Body of pancreas (tissue), 4 donors: ENCODE measurements around the gene DHX16. TPM values are rescaled to one million over a fixed set of nuclear protein-coding genes. Genes with fewer than 3 reads are reported as not detected.

Experiments
- ATAC-seq: fragments of 150-250 bp; one replicate; pipeline ENCODE4 v1.9.1; 2016
- DNase-seq, 4 donors: peaks; one replicate each; pipeline ENCODE4 v3.0.0-alpha.2; 2019
- H3K27ac ChIP-seq, 4 donors: fragments of 200-600 bp; sonication (generic); 1 replicate in 3 of 4; 2 replicates in 1 of 4; pipeline versions ENCODE4 v1.5.1 to v1.6.1; 2016 to 2019; ENCODE audit warnings: mild to moderate bottlenecking in 1 of 4, mixed read lengths in 1 of 4, moderate library complexity in 1 of 4
- H3K27me3 ChIP-seq, 2 donors: fragments of 200-600 bp; sonication (generic); one replicate each; pipeline ENCODE4 v1.6.0; 2016; ENCODE audit warnings: mild to moderate bottlenecking in 1 of 2
- H3K36me3 ChIP-seq, 2 donors: fragments of 200-600 bp; sonication (generic); replicated peaks in 1 of 2; 2 replicates each; pipeline ENCODE4 v1.5.1; 2016; ENCODE audit warnings: low read depth in 2 of 2; ENCODE audit not compliant: insufficient read depth in 1 of 2
- H3K4me1 ChIP-seq: fragments of 200-600 bp; sonication (generic); one replicate; pipeline ENCODE4 v1.6.0; 2016
- H3K4me3 ChIP-seq, 2 donors: fragments of 200-600 bp; sonication (generic); 1 replicate in 1 of 2; 2 replicates in 1 of 2; pipeline ENCODE4 v1.5.1; 2016 to 2019
- H3K9me3 ChIP-seq, 3 donors: fragments of 200-600 bp; sonication (generic); 1 replicate in 2 of 3; 2 replicates in 1 of 3; pipeline ENCODE4 v1.5.1; 2016
- POLR2A ChIP-seq, 3 donors: fragments of 450-650 bp; IDR thresholded peaks; one replicate each; pipeline ENCODE4 v1.6.1; 2016; ENCODE audit warnings: antibody characterized with exemption in 3 of 3, mild to moderate bottlenecking in 2 of 3
- WGBS, 2 donors: methylation state at CpG; one replicate each; pipeline ENCODE4 v1.1.5; 2017; 5-methylcytosine and 5-hydroxymethylcytosine counted together
- intact Hi-C: fragments of 100-400 bp; cut with DNase I; formaldehyde crosslinking; loops from one replicate; pipeline ENCODE4 v1.15.1; 2023
- total RNA-seq, 2 donors: library from RNA; depleted of rRNA; stranded (reverse); fragments of >200 nt; gene quantifications; one replicate each; pipeline ENCODE4 v1.1.0, GENCODE V29; 2016
- TF ChIP-seq, protein P1 (sequence below), 7 experiments: fragments of 450-650 bp in 4 of 7; fragments of 200-600 bp in 3 of 7; sonication (generic) in 3 of 7; IDR thresholded peaks; one replicate each; pipeline ENCODE4 v1.5.1; 2016 to 2019; ENCODE audit warnings: antibody characterized with exemption in 7 of 7

DHX16 gene
- total RNA-seq, 2 donors from 2014 or later = 12.2 to 24.4 TPM

DNA sequence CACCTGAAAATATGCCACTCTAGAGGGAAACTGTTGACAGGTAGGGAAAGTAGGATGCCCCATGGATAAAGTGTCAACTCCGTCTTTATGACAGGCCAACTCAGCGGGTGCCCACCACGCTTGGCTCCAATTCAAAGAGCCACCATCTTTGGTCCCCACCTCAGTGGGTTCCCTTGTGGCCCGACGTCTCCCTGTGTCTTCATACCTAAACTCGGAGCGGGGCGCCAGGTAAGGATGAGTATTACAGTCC, 44.0 kb upstream of the DHX16 start:
- intact Hi-C loops = no loop called here
- TF ChIP-seq POLR2A (IDR thresholded peaks at IDR 0.05) = no peak
- TF ChIP-seq, protein P1, sequence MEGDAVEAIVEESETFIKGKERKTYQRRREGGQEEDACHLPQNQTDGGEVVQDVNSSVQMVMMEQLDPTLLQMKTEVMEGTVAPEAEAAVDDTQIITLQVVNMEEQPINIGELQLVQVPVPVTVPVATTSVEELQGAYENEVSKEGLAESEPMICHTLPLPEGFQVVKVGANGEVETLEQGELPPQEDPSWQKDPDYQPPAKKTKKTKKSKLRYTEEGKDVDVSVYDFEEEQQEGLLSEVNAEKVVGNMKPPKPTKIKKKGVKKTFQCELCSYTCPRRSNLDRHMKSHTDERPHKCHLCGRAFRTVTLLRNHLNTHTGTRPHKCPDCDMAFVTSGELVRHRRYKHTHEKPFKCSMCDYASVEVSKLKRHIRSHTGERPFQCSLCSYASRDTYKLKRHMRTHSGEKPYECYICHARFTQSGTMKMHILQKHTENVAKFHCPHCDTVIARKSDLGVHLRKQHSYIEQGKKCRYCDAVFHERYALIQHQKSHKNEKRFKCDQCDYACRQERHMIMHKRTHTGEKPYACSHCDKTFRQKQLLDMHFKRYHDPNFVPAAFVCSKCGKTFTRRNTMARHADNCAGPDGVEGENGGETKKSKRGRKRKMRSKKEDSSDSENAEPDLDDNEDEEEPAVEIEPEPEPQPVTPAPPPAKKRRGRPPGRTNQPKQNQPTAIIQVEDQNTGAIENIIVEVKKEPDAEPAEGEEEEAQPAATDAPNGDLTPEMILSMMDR (IDR thresholded peaks at IDR 0.05) = no peak
- peak overlapping the region; percentile 90 to 97 (median 94) for H3K27ac ChIP-seq
- H3K4me1 ChIP-seq = peaks cover 30% of the 10 kb centered on the region
- WGBS, 2 donors = 1 to 3% methylated on average over 8 of the region's 8 CpGs
- peak overlapping the region; percentile 24 to 64 for H3K4me3 ChIP-seq
- no peaks in the 10 kb centered on the region for H3K9me3 ChIP-seq
- DNase-seq (no peak), ATAC-seq (no peak)
- peaks cover 0 to 3% of the 10 kb centered on the region in 2 donors for H3K36me3 ChIP-seq
- H3K27me3 ChIP-seq = no peaks in the 10 kb centered on the region

DNA sequence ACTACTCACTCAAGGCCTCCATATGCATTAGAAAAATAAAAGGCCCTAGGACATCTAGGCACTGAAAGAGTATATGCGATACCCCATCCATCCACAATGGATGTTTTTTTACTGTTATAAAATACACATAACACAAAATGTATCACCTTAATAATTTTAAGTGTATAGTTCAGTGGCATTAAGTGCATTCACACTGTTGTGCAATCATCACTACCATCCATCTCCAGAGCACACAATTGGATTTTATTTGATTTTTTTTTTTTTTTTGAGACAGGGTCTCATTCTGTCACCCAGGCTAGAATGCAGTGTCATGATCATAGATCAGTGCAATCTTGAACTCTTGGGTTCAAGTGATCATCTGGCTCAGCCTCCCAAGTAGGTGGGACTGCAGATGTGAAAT, 41.5 kb upstream of the DHX16 start:
- intact Hi-C loops = no loop called here
- H3K27ac ChIP-seq = no peak overlapping the region
- no peak for TF ChIP-seq POLR2A (IDR thresholded peaks at IDR 0.05)
- TF ChIP-seq, protein P1 (IDR thresholded peaks at IDR 0.05) = no peak
- ATAC-seq (no peak), DNase-seq (no peak)
- peaks cover 0 to 3% of the 10 kb centered on the region in 2 donors for H3K36me3 ChIP-seq
- no peaks in the 10 kb centered on the region for H3K27me3 ChIP-seq
- H3K4me3 ChIP-seq = no peak overlapping the region
- H3K9me3 ChIP-seq = no peaks in the 10 kb centered on the region
- peaks cover 31% of the 10 kb centered on the region for H3K4me1 ChIP-seq
- WGBS, 2 donors = 94 to 100% methylated on average over 1 of the region's 1 CpG

DNA sequence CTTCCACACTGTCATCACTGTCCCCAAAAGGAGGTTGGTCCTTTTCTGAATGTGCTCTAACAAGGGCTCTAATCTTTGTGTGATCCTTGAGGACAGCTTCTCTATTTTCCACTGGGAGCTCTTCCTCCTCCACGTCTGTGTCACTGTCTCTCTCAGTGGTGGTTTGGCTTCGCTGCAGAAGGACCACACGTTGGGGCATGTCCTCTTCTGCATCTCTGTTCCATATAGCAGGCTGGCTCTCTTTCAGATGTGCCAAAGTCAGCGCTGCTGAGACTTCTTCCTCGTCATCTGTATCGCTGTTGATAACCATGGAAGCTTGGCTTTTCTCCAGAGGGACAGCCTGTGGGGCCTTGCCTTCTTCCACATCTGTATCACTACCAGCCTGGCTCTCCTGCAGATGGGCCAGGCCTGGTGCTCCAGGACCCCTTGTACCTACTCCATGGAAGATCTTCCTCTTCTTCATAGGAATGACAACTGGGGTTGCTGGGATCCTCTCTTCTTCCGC, 39.7 kb upstream of the DHX16 start:
- Histone ChIP-seq H3K27ac (peak overlapping the region in 1 of 4 donors; percentile 15), H3K27me3 (no peaks in the 10 kb centered on the region), H3K9me3 (no peaks in the 10 kb centered on the region), H3K4me1 (peaks cover 28% of the 10 kb centered on the region), H3K36me3 (peaks cover 0 to 3% of the 10 kb centered on the region in 2 donors), H3K4me3 (no peak overlapping the region)
- DNase-seq = no peak
- no peak for TF ChIP-seq POLR2A (IDR thresholded peaks at IDR 0.05)
- TF ChIP-seq, protein P1 (IDR thresholded peaks at IDR 0.05) = no peak
- no peak for ATAC-seq
- intact Hi-C loops = no loop called here
- WGBS, 2 donors = 73 to 96% methylated on average over 5 to 7 of the region's 7 CpGs

DNA sequence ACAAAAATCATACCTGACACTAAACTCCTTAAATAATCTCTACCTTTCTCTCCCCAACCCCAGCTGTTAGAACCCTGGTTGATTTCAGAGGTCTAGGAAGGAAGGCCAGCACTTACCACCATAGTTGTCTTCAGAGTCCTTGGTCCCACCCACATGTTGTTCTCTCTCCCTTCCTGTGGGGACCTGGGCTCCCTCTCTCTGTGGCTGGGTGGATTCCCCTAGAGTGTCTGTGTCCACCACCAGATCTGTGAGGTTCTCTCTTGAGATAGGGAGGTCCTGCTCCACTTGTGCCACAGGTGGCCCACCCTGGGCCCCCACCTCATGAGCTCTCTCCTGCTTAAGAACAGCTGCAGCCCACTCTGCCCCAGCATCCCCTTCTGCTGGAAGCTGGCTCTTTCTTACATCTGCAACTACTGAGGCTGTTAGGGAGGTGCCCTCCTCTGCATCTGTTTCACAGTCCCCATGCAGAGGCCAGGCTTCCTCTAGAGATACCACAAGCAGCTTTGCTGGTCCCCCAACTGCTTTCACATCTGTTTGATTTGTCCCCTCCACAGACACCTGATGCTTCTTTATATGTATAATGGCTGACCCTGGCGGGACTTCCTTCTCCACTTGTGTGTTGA, 39.1 kb upstream of the DHX16 start:
- Histone ChIP-seq H3K4me3 (no peak overlapping the region), H3K9me3 (no peaks in the 10 kb centered on the region), H3K27ac (peak overlapping the region in 2 of 4 donors; percentile 19 to 32), H3K27me3 (no peaks in the 10 kb centered on the region), H3K4me1 (peaks cover 33% of the 10 kb centered on the region), H3K36me3 (peaks cover 0 to 3% of the 10 kb centered on the region in 2 donors)
- TF ChIP-seq POLR2A (IDR thresholded peaks at IDR 0.05) = no peak
- ATAC-seq (no peak), DNase-seq (no peak)
- intact Hi-C loops = no loop called here
- 83 to 100% methylated on average over 1 of the region's 1 CpG for WGBS, 2 donors

DNA sequence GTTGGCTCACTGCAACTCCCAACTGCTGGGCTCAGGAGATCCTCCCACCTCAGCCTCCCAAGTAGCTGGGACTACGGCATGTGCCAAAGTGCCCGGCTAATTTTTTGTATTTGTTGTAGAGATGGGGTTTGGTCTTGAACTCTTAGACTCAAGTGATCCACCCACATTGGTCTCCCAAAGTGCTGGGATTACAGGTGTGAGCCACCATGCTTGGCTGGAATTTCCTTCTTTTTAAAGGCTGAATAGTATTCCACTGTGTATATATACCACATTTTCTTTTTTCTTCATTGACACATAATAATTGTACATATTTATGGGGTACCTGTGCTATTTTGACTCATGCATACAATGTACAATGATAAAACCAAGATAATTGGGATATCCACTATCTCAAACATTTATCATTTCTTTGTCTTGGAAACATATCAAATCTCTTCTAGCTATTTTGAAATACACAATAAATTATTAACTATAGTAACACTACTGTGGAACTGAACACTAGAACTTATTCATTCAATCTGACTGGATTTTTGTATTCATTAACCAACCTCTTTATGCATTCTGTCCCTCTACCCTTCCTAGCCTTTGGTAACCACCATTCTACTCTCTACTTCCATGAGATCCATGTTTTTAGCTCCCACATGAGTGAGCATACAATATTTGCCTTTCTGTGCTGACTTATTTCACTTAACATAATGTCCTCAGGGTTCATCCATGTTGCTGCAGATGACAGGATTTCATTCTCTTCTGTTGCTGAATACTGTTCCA, 36.5 kb upstream of the DHX16 start:
- no peaks in the 10 kb centered on the region for H3K27me3 ChIP-seq
- TF ChIP-seq, protein P1 (IDR thresholded peaks at IDR 0.05) = no peak
- no peak for TF ChIP-seq POLR2A (IDR thresholded peaks at IDR 0.05)
- peak; percentile 78 for ATAC-seq
- WGBS, 2 donors = 83 to 93% methylated on average over 2 of the region's 2 CpGs
- intact Hi-C loops = no loop called here
- peaks cover 28% of the 10 kb centered on the region for H3K4me1 ChIP-seq
- peak overlapping the region in 3 of 4 donors; percentile 17 to 77 (median 52) for H3K27ac ChIP-seq
- H3K36me3 ChIP-seq = peaks cover 0 to 3% of the 10 kb centered on the region in 2 donors
- no peak for DNase-seq
- no peaks in the 10 kb centered on the region for H3K9me3 ChIP-seq
- H3K4me3 ChIP-seq = no peak overlapping the region
